Erythroblast (primary cell): ENCODE measurements around the gene NLK.

ENCODE experiments used
- GATA1 ChIP-seq: IDR thresholded peaks from 2 replicates; pipeline ENCODE4 v1.6.1; 2011; ENCODE audit warnings: low read depth, mild to moderate bottlenecking, control low read depth, low read length, moderate library complexity
- POLR2A ChIP-seq: IDR thresholded peaks from 2 replicates; pipeline ENCODE4 v1.6.1; 2011; ENCODE audit warnings: mild to moderate bottlenecking, low read length

GRCh38 chr17:28216528-28216927 is 174.1 kb downstream of the NLK start:
- TF ChIP-seq GATA1 = no peak
- no peak for TF ChIP-seq POLR2A
